ENCODE results near the gene TIMM10B.
A peak's percentile ranks its signal among the peaks of the same experiment; 100 is the strongest.

The TIMM10B gene

GRCh38 chr11:6481012-6481923 is at the start of gene TIMM10B, which contains the start of gene ARFIP2:
Gene TIMM10B, plus strand, starts transcription at chr11:6481501. Its CDS starts 16 bp downstream, at chr11:6481517.
Gene ARFIP2, minus strand, starts transcription at chr11:6481331. Its CDS starts 910 bp downstream, at chr11:6480421.
- peak; percentile 80 for DNase-seq

- no peak for DNase-seq
Measured at GRCh38 chr11:6431861-6432260, 49.4 kb upstream of the TIMM10B start.

GRCh38 chr11:6433998-6434660 is 47.2 kb upstream of the TIMM10B start:
- DNase-seq = no peak

- DNase-seq = no peak
Measured at GRCh38 chr11:6437423-6437822, 43.9 kb upstream of the TIMM10B start.

- peak; percentile 15 for DNase-seq
Measured at GRCh38 chr11:6437993-6438392, 43.3 kb upstream of the TIMM10B start.

- peak; percentile 9 for DNase-seq
Measured at GRCh38 chr11:6438979-6439571, 42.2 kb upstream of the TIMM10B start.

GRCh38 chr11:6440906-6441358 is 40.4 kb upstream of the TIMM10B start, which contains the start of gene HPX:
Gene HPX, minus strand, starts transcription at chr11:6440987. Its CDS starts 24 bp downstream, at chr11:6440963.
- DNase-seq = no peak

GRCh38 chr11:6442441-6442840 is 38.9 kb upstream of the TIMM10B start:
- no peak for DNase-seq

GRCh38 chr11:6443269-6444003 is 37.9 kb upstream of the TIMM10B start:
- no peak for DNase-seq

GRCh38 chr11:6448574-6448973 is 32.7 kb upstream of the TIMM10B start:
- DNase-seq = no peak

GRCh38 chr11:6452219-6452618 is 29.1 kb upstream of the TIMM10B start:
- DNase-seq = no peak

- no peak for DNase-seq
Measured at GRCh38 chr11:6453152-6453551, 28.1 kb upstream of the TIMM10B start.

- no peak for DNase-seq
Measured at GRCh38 chr11:6455070-6455469, 26.2 kb upstream of the TIMM10B start.

- no peak for DNase-seq
Measured at GRCh38 chr11:6456361-6457073, 24.8 kb upstream of the TIMM10B start.

GRCh38 chr11:6457581-6458320 is 23.6 kb upstream of the TIMM10B start:
- DNase-seq = no peak

- DNase-seq = no peak
Measured at GRCh38 chr11:6458352-6459098, 22.8 kb upstream of the TIMM10B start.

- no peak for DNase-seq
Measured at GRCh38 chr11:6459099-6459450, 22.2 kb upstream of the TIMM10B start.

- no peak for DNase-seq
Measured at GRCh38 chr11:6468712-6469495, 12.4 kb upstream of the TIMM10B start.

- no peak for DNase-seq
Measured at GRCh38 chr11:6469599-6469998, 11.7 kb upstream of the TIMM10B start.

GRCh38 chr11:6472934-6473333 is 8.4 kb upstream of the TIMM10B start:
- no peak for DNase-seq
